Vagina (tissue), 2 donors: ENCODE data around the gene PPL. TPM values are rescaled to one million over a fixed set of nuclear protein-coding genes. Genes with fewer than 3 reads are reported as not detected.
"Not testable (repeated sequence)": the region's sequence is repeated elsewhere in the genome, so short reads cannot be mapped to it uniquely, and the experiment has no call there.

ENCODE experiments used
- DNase-seq, 2 donors: peaks; one replicate each; pipeline ENCODE4 v3.0.0-alpha.2; 2017; ENCODE audit errors: extremely low spot score in 2 of 2
- H3K27ac ChIP-seq: fragments of 200-600 bp; sonication (generic); one replicate; pipeline ENCODE4 v1.5.1; 2019
- H3K27me3 ChIP-seq: fragments of 200-600 bp; sonication (generic); one replicate; pipeline ENCODE4 v1.5.1; 2019
- H3K36me3 ChIP-seq, 2 donors: fragments of 200-600 bp; sonication (generic); one replicate each; pipeline ENCODE4 v1.5.1; 2017 to 2019
- H3K4me1 ChIP-seq: fragments of 200-600 bp; sonication (generic); one replicate; pipeline ENCODE4 v1.5.1; 2019
- H3K4me3 ChIP-seq, 2 donors: fragments of 200-600 bp; sonication (generic); 1 replicate in 1 of 2; 2 replicates in 1 of 2; pipeline ENCODE4 v1.5.1; 2016 to 2019
- H3K9me3 ChIP-seq: fragments of 200-600 bp; sonication (generic); one replicate; pipeline ENCODE4 v1.5.1; 2019
- POLR2A ChIP-seq, 2 donors: fragments of 450-650 bp; IDR thresholded peaks; one replicate each; pipeline ENCODE4 v1.6.1; 2017; ENCODE audit warnings: antibody characterized with exemption in 2 of 2, mild to moderate bottlenecking in 2 of 2, moderate library complexity in 2 of 2
- POLR2AphosphoS5 ChIP-seq, 2 donors: sonication (generic); formaldehyde crosslinking; IDR thresholded peaks; one replicate each; pipeline ENCODE4 v1.9.0; 2017; ENCODE audit warnings: antibody characterized with exemption in 2 of 2, mild to moderate bottlenecking in 2 of 2, low read depth in 1 of 2; ENCODE audit not compliant: insufficient read depth in 1 of 2
- intact Hi-C: fragments of 100-400 bp; cut with DNase I; formaldehyde crosslinking; loops from one replicate; pipeline ENCODE4 v1.15.1; 2023
- total RNA-seq: library from RNA; depleted of rRNA; stranded (reverse); fragments of >200 nt; gene quantifications from one replicate; pipeline ENCODE4 v1.2.3, GENCODE V29; 2016
- TF ChIP-seq, protein P1 (sequence below), 3 experiments: fragments of 450-650 bp in 2 of 3; fragments of 200-600 bp in 1 of 3; sonication (generic) in 1 of 3; IDR thresholded peaks; one replicate each; pipeline ENCODE4 v1.5.1; 2017 to 2019; ENCODE audit warnings: antibody characterized with exemption in 3 of 3, mild to moderate bottlenecking in 2 of 3, moderate library complexity in 2 of 3

PPL gene
- total RNA-seq, 1 donor from 2014 or later = 391 TPM

DNA sequence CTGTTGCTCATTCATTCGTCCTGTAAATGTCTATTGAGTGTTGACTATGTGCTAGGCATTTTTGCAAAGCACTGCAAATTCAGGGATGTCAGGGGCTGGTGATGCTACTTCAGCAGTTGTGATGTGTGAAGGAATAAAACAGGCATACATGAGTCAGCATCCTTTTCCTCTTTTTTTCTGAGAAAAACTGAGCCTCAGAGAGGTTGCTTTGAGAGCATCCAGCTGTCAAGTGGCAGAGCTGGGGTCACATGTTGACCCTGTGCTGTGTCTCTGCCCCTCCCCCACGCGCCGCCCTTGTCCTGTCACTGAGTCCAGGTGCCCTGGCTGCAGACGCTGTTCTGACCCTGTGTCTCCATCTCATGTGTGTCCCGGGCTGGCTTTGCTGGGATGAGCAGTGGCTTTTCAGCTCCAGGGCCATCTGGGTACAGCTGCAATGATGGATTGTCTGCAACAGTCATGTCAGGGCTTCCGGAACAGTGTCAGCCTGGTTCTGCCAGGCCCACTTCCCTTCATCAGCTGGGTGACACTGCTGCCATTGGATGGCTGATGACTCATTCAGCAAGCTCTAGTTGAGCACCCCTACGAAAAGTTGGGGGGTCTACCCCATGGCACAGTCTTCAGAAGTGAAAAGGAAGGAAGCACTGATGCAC lies 36.1 kb upstream of the PPL start:
- TF ChIP-seq POLR2AphosphoS5 (IDR thresholded peaks at IDR 0.05; ENCODE audit: insufficient read depth in 1 of 2, low read depth in 1 of 2) (no peak), POLR2A (IDR thresholded peaks at IDR 0.05) (no peak)
- TF ChIP-seq, protein P1, sequence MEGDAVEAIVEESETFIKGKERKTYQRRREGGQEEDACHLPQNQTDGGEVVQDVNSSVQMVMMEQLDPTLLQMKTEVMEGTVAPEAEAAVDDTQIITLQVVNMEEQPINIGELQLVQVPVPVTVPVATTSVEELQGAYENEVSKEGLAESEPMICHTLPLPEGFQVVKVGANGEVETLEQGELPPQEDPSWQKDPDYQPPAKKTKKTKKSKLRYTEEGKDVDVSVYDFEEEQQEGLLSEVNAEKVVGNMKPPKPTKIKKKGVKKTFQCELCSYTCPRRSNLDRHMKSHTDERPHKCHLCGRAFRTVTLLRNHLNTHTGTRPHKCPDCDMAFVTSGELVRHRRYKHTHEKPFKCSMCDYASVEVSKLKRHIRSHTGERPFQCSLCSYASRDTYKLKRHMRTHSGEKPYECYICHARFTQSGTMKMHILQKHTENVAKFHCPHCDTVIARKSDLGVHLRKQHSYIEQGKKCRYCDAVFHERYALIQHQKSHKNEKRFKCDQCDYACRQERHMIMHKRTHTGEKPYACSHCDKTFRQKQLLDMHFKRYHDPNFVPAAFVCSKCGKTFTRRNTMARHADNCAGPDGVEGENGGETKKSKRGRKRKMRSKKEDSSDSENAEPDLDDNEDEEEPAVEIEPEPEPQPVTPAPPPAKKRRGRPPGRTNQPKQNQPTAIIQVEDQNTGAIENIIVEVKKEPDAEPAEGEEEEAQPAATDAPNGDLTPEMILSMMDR (IDR thresholded peaks at IDR 0.05) = no peak
- no peaks in the 10 kb centered on the region for H3K4me1 ChIP-seq
- H3K27me3 ChIP-seq = no peaks in the 10 kb centered on the region
- H3K4me3 ChIP-seq = no peak overlapping the region
- intact Hi-C loops = no loop called here
- no peaks in the 10 kb centered on the region for H3K9me3 ChIP-seq
- no peaks in the 10 kb centered on the region for H3K36me3 ChIP-seq
- no peak overlapping the region for H3K27ac ChIP-seq
- DNase-seq = no peak

DNA sequence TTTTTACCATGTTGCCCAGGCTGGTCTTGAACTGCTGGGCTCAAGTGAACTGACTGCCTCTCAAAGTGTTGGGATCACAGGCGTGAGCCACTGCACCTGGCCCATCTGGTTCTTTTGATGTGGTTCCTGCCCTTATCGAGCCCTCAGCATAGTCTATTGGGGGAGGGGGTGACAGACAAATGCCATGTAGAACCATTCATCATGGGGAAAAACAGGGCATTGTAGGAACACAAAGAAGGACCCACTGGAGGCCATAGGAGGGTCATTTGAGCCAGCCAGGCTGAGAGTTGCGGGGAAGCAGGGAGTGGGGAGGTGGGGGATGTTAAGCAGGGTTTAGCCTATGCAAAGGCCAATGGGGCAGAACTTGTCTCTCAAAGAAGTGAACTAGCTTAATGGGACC lies 33.1 kb upstream of the PPL start:
- Histone ChIP-seq H3K4me1 (no peaks in the 10 kb centered on the region), H3K36me3 (no peaks in the 10 kb centered on the region), H3K27me3 (no peaks in the 10 kb centered on the region), H3K9me3 (no peaks in the 10 kb centered on the region), H3K27ac (no peak overlapping the region), H3K4me3 (no peak overlapping the region)
- TF ChIP-seq, protein P1 (IDR thresholded peaks at IDR 0.05) = no peak
- TF ChIP-seq POLR2A (IDR thresholded peaks at IDR 0.05) (no peak), POLR2AphosphoS5 (IDR thresholded peaks at IDR 0.05; ENCODE audit: insufficient read depth in 1 of 2, low read depth in 1 of 2) (no peak)
- intact Hi-C loops = no loop called here
- DNase-seq = no peak

DNA sequence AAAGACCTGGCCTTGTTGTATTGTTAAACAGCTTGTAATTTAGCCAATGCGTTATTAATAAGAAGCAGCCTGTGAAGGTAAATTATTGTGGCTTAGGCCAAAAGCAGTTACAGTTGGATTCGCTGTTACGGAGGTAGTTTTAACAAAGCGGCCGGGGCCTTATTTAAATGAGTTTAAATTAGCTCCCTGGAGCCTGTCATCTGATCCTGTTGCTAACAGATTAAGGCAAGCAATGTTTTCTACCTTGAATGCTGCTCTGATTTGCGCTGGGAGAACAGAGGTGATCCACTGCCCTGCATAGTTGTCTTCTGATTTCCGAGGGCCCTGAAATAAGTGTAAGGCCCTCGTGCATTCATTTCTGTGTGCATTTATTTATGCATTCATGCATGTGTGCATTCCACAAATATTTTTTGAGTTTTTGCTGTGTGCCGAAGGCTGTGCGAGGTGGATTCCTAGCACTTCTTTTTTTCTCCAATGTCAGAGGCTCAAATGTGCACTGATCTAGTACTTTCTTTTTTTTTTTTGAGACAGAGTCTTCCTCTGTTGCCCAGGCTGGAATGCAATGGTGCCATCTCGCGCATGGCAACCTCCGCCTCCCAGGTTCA lies 32.0 kb upstream of the PPL start:
- TF ChIP-seq, protein P1 (IDR thresholded peaks at IDR 0.05) = no peak
- TF ChIP-seq POLR2A (IDR thresholded peaks at IDR 0.05) (no peak), POLR2AphosphoS5 (IDR thresholded peaks at IDR 0.05; ENCODE audit: insufficient read depth in 1 of 2, low read depth in 1 of 2) (no peak)
- Histone ChIP-seq H3K27me3 (no peaks in the 10 kb centered on the region), H3K36me3 (no peaks in the 10 kb centered on the region), H3K9me3 (no peaks in the 10 kb centered on the region), H3K4me3 (no peak overlapping the region), H3K27ac (no peak overlapping the region), H3K4me1 (no peaks in the 10 kb centered on the region)
- intact Hi-C loops = no loop called here
- DNase-seq = no peak

DNA sequence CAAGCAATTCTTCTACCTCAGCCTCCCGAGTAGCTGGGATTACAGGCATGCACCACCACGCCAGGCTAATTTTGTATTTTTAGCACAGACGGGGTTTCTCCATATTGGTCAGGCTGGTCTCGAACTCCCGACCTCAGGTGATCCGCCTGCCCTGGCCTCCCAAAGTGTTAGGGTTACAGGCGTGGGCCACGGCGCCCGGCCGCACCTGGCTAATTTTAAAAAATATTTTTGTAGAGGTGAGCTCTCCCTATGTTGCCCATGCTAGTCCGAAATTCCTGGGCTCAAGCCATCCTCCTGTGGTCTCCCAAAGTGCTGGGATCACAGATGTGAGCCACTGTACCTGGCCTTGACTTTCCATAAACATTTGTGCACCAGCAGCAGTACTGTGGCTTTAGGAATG lies 31.3 kb upstream of the PPL start:
- H3K36me3 ChIP-seq, H3K27me3 ChIP-seq, H3K27ac ChIP-seq, H3K4me3 ChIP-seq, H3K9me3 ChIP-seq, DNase-seq, H3K4me1 ChIP-seq, intact Hi-C loops: not testable (repeated sequence)

DNA sequence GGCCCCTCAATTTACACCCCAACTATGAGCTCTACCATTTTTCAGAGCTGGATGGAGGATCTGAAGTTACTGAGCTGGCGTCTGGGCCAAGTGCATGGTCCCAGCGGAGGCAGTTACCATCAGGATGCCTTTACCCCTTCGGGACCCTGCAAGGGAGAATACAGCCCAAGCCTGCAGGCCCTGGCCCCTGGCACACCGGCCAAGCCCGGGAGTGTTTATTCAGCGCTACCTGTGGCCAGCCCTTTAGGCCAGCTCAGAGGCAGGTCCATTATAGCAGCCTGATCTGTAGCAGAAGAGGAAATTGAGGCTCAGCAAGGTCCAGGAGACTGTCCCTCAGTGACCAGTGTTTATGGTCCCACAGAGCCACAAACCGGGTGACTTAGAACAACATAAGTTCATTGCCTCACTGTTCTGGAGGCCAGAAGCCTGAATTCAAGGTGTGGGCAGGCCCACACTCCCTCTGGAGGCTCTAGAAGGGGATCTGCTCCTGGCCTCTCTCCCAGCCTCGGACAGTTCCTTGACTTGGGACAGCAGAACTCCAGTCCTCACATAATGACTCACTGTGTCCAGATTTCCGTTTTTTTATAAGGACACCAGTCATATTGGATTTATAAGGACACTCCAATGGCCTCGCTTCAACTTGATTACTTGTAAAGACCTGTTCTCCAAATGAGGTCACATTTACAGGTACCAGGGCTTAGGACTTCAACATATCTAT lies 29.9 kb upstream of the PPL start:
- no peaks in the 10 kb centered on the region for H3K27me3 ChIP-seq
- H3K36me3 ChIP-seq = no peaks in the 10 kb centered on the region
- DNase-seq = no peak
- TF ChIP-seq POLR2A (IDR thresholded peaks at IDR 0.05) (no peak), POLR2AphosphoS5 (IDR thresholded peaks at IDR 0.05; ENCODE audit: insufficient read depth in 1 of 2, low read depth in 1 of 2) (no peak)
- TF ChIP-seq, protein P1 (IDR thresholded peaks at IDR 0.05) = no peak
- H3K4me1 ChIP-seq = no peaks in the 10 kb centered on the region
- H3K27ac ChIP-seq = no peak overlapping the region
- H3K9me3 ChIP-seq = no peaks in the 10 kb centered on the region
- no peak overlapping the region for H3K4me3 ChIP-seq
- intact Hi-C loops = no loop called here

DNA sequence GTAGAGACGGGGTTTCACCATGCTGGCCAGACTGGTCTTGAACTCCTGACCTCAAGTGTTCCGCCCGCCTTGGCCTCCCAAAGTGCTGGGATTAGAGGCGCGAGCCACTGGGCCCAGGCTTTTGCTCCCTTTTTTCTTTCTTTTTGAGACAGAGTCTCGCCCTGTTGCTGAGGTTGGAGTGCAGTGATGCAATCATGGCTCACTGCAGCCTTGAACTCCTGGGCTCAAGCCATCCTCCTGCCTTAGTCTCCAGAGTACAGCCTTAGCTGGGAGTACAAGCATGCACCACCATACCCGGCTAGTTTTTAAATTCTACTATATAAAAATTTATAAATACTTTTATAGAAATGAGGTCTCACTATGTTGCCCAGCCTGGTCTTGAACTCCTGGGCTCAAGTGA lies 26.6 kb upstream of the PPL start:
- H3K4me1 ChIP-seq, H3K36me3 ChIP-seq, H3K27me3 ChIP-seq, H3K4me3 ChIP-seq, H3K27ac ChIP-seq, DNase-seq, H3K9me3 ChIP-seq, intact Hi-C loops: not testable (repeated sequence)
